CD4-positive, alpha-beta T cell treated with Interleukin-6 for 4 hours (primary cell): ENCODE measurements around the gene COA8.
A peak's percentile ranks its signal among the peaks of the same experiment; 100 is the strongest.
"Not testable (repeated sequence)": the region's sequence is repeated elsewhere in the genome, so short reads cannot be mapped to it uniquely, and the experiment has no call there.

Source experiments
- DNase-seq: peaks from one replicate; pipeline ENCODE4 v3.0.0-alpha.2; 2020; ENCODE audit warnings: mixed read lengths

COA8 gene

GRCh38 chr14:103576371-103577024, 13.7 kb downstream of the COA8 start:
- DNase-seq, result no peak

DNA sequence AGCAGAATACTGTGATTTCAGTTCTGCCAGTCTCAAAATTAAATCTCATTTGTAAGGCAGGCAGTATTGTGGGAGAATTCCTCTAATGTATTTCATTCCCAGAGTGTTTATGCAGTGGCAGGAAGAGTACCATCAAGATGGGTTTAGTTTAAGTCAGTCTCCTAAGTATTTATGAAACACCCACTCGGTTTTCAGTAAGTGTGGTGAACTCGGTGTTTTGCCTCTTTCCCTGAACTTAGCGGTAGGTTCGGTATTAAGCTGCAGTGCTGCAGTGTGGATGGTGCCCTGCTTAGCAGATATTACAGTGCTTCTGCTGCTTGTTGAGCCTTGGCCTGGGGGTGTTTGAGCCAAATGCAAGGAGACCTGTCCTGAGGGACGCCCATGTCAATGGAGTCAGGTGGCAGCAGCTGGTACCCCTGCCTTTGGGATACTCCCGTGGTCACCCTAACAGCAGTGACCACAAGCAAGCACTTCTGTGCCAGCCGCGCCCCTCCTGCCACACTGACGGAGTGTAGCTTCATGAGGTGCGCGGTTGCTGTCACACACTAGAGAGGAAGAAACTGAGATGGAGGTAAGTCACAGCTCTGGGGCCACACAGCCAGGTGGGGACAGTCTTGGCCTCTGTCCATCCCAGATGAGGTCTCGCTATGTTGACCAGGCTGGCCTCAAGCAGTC, 15.8 kb downstream of the COA8 start:
- DNase-seq, result no peak

GRCh38 chr14:103581206-103581605, 18.4 kb downstream of the COA8 start:
- no peak for DNase-seq

DNA sequence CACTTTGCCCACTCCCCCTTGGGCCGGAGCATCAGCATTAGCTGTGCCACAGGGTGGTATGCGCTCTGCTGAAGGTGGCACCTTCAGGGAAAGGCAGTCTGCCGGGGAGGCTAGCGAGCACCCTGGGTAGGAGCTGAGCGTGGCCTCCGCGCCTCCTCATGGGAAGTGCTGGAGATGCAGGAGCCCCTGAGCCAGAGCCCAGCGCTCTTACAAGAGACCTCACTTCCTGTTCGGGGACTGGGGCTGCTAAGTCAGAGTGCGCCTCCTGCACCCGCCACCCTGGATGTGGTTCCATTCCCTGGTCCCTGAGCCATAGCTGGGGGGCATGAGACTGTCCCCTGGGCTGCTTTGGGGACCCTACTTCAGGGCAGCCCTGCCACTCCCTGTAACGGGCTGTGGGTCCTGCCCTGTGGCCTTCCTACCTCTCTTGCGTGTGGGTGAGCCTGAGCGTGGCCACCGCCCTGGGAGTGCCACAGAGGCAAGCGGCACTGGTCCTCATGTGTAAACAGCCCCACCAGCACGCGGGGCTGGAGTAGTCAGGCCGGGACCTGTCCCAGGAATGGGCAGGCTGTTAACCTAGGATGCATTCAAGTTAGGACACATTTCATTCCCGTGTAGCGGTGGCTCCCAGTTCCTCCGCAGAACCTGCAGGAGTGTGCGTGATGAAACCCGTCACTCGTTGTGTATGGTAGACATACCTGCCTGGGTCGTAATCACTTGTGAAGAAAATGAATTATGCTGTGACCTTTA, 19.4 kb downstream of the COA8 start:
- DNase-seq, result no peak

- DNase-seq, result no peak
These were observed 21.7 kb downstream of the COA8 start for GRCh38 chr14:103584326-103584915.

DNA sequence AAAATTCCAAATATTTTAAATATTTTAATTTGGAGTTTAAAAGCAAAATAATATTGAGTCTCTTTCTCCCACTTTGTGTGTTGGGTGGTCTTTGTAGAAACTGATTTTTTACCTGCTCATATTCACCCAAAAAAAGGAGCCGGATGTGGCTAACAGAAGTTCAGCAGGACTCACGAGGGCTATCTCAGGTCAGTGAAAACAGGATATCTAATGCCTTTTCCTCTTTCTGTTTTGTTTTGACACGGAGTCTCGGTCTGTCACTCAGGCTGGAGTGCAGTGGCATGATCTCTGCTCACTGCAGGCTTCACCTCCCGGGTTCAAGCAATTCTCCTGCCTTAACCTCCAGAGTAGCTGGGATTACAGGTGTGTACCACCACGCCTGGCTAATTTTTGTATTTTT, 30.8 kb downstream of the COA8 start:
- DNase-seq, result no peak

GRCh38 chr14:103594265-103594664, 31.5 kb downstream of the COA8 start:
- no peak for DNase-seq

DNA sequence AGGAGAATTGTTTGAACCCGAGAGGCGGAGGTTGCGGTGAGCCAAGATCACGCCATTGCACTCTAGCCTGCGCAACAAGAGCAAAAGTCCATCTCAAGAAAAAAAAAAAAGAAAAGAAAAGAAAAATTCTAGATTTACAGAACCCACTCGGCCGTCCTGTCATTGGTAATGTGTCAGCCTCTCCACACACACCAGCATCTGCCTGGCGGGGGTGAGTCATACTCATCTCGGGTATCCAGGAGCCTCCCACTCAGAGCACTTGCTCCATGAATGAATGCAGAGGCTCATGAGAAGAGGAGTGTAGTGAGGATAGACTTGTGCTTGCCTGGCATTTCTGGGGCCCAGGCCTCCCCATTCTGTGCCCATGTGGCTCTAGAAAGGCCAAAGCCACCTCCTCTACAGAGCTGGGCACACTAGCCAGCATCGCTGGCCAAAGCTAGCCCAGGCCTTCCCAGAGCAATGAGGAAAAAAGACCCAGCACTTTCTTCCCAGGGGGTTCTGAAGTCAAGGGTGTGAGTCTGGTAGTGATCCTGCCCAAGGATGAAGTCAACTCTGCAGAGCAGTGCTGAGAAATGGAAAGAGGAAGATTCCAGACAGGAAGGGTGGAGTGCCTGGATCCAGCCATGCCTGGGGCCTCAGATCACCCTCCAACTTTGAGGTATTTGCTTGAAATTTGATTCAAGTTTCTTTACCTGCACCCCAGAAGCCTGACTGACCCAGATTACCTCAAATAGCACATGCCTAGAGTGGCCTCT, 35.0 kb downstream of the COA8 start:
- DNase-seq, result no peak

- no peak for DNase-seq
These were observed 37.7 kb downstream of the COA8 start for GRCh38 chr14:103600503-103600902.

DNA sequence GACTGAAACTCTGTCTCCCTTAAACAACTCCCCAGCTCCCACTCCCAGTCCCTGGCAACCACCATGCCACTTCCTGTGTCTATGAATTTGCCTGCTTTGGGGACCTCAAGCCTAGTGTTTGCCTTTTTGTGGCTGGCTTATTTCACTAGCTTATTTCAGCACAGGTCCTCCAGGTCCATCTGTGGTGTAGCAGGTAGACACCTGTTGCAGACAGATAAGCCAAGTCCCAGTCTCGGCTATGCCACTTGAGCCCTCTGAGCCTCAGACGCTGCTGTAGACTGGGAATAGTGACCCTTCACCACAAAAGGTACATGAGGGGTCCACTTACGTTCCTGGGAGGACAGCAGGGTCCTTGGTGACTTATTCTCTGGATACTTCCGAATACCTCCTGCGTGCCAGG, 41.9 kb downstream of the COA8 start:
- DNase-seq, result no peak

- peak; percentile 65 for DNase-seq
These were observed 44.4 kb downstream of the COA8 start for GRCh38 chr14:103606963-103607668.

DNA sequence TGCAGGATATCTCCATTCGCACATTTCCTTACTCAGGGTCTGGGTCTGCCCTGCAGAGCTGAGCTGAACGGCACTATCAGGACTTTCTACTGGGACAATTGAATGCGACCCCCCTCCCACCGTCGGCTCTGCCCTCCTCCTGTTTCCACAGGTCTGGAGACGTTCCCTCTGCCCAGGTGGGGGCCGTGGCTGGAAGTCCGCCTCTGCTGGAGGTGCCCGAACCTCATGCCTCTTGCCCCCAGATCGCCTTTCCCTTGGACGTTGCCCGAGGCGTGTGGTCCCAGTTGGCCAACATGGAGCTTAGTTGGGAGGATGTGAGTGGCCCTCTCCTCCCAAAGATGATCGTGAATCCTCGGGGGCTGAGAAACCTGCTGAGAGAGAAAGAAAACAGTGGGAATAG, 45.1 kb downstream of the COA8 start:
- DNase-seq, result no peak

DNA sequence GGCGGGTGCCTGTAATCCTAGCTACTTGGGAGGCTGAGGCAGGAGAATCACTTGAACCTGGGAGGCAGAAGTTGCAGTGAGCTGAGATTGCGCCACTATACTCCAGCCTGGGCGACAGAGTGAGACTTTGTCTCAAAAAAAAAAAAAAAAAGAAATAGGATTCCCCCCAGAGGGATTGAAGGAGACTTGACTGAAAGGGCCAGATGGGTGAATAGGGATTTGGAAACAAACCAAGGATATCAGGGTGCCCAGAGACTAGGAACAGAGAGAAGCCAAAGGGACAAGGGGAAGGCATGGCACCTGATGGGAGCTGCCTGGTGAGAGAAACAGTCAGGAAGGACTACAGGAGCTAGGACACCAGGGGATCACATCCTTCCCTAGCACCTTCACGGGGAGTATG, 46.3 kb downstream of the COA8 start:
- not testable (repeated sequence) for DNase-seq

- DNase-seq, result no peak
These were observed 48.5 kb downstream of the COA8 start for GRCh38 chr14:103611215-103611614.

DNA sequence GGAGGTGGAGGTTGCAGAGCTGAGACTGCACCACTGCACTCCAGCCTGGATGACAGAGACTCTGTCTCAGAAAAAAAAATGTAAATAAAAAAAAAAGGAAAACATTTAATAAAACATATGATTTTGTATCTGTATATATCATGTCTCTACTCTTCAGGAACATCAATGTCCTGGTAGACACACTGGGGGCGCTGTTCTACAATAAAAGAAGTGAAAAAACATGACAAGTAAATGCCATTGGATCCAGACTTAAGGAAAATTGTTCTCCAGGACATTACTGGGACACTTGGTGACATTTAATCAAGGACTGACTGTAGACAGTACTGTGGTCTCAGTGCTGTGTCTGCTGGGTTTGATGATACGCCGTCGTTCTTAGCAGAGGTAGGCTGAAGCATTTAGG, 50.8 kb downstream of the COA8 start:
- DNase-seq, result no peak

- no peak for DNase-seq
These were observed 54.0 kb downstream of the COA8 start for GRCh38 chr14:103616635-103617300.

DNA sequence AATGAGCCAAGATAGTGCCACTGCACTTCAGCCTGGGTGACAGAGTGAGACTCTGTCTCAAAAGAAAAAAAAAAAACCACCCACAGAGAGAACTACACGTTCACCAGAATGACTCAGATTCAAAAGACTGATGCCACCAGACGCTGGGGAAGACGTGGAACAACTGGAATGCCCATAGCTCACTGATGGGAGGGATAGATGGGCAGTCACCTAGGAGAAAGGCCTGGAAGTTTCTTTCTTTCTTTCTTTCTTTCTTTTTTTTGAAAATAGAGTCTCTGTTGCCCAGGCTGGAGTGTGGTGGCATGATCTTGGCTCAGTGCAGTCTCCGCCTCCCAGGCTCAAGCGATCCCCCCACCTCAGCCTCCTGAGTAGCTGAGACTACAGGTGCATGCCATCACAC, 56.3 kb downstream of the COA8 start:
- DNase-seq, result no peak

DNA sequence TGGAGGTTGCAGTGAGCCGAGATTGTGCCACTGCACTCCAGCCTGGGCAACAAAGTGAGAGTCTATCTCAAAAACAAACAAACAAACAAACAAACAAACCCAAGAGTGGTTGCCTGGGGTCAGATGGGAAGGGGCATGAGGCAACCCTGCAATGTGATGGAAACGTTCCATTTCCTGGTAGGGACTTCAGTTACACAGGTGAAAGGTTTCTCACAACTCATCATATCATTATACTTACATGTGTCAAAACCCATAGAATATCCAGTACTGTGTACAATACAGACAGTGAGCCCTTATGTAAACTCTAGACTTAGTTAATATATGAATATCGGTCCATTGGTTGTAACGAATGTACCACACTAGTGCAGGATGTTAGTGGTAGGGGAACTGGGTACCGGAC, 59.1 kb downstream of the COA8 start:
- DNase-seq, result no peak

DNA sequence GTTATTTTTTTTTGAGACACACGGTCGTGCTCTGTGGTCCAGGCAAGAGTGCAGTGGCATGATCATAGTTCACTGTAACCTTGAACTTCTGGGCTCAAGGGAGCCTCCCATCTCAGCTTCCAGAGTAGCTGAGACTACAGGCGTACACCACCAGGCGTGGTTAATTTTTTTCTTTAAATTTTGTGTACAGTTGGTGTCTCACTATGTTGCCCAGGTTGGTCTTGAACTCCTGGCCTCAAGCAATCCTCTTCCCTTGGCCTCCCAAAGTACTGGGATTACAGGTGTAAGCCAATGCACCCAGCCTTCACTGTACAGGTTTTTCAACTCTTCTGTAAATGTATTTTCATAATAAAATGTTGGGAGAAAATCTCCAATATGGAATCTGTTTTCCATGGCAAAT, 60.5 kb downstream of the COA8 start:
- no peak for DNase-seq

DNA sequence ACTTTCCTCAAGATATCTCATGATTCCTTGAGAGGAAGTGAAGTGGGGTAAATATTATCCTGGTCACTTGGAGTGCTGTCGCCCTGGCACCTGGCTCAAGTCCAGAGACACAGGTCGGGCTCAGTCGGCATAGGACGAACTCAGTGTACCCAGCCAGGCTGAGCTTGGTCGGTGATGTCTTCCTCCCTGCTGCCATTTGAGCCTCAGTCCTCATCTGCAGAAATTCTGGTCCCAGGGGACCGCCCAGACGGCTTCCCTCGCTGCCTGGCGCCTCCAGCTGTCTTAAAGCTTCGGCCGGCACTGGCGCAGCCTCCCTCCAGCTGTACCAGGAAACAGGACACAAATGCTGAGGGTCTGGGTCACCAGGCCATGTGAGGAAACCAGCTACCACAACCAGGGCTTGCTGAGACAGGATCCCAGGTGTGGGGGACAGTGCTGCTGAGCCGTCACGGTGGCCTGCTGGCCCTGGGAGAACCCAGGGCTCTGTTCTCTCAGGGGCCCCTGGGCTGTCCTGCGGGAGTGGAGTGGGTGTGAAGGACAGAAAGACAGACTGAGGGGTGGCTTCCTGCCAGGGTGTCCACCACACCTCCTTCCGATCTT, 61.2 kb downstream of the COA8 start:
- no peak for DNase-seq

- DNase-seq, result peak; percentile 31
These were observed 62.1 kb downstream of the COA8 start for GRCh38 chr14:103624860-103625259.
